Thyroid gland (tissue), 4 donors: ENCODE measurements around the gene TUBA4A.

ENCODE experiments used
- POLR2A ChIP-seq, 2 donors: fragments of 450-650 bp; IDR thresholded peaks; one replicate each; pipeline ENCODE4 v1.6.1; 2017; ENCODE audit warnings: antibody characterized with exemption in 2 of 2, mild to moderate bottlenecking in 2 of 2, moderate library complexity in 1 of 2
- TF ChIP-seq, protein P1 (sequence below), 6 experiments: fragments of 200-600 bp in 3 of 6; fragments of 450-650 bp in 3 of 6; sonication (generic) in 3 of 6; IDR thresholded peaks; one replicate each; pipeline ENCODE4 v1.5.1; 2016 to 2019; ENCODE audit warnings: antibody characterized with exemption in 6 of 6, mild to moderate bottlenecking in 2 of 6, inconsistent platforms in 1 of 6, moderate library complexity in 1 of 6

GRCh38 chr2:219214786-219215185 lies 38.9 kb downstream of the TUBA4A start:
- TF ChIP-seq, protein P1, sequence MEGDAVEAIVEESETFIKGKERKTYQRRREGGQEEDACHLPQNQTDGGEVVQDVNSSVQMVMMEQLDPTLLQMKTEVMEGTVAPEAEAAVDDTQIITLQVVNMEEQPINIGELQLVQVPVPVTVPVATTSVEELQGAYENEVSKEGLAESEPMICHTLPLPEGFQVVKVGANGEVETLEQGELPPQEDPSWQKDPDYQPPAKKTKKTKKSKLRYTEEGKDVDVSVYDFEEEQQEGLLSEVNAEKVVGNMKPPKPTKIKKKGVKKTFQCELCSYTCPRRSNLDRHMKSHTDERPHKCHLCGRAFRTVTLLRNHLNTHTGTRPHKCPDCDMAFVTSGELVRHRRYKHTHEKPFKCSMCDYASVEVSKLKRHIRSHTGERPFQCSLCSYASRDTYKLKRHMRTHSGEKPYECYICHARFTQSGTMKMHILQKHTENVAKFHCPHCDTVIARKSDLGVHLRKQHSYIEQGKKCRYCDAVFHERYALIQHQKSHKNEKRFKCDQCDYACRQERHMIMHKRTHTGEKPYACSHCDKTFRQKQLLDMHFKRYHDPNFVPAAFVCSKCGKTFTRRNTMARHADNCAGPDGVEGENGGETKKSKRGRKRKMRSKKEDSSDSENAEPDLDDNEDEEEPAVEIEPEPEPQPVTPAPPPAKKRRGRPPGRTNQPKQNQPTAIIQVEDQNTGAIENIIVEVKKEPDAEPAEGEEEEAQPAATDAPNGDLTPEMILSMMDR (IDR thresholded peaks at IDR 0.05): no peak
- no peak for TF ChIP-seq POLR2A (IDR thresholded peaks at IDR 0.05)
